ENCODE results near the gene PSMD6. TPM values are rescaled to one million over a fixed set of nuclear protein-coding genes. Genes with fewer than 3 reads are reported as not detected.

Gene PSMD6
- total and polyA plus RNA-seq, 10 of the 15 experiments (the other 5 are each of a cell fraction or from before 2014, with no cell fraction given) = 68.7 to 199 (median 106) TPM

DNA sequence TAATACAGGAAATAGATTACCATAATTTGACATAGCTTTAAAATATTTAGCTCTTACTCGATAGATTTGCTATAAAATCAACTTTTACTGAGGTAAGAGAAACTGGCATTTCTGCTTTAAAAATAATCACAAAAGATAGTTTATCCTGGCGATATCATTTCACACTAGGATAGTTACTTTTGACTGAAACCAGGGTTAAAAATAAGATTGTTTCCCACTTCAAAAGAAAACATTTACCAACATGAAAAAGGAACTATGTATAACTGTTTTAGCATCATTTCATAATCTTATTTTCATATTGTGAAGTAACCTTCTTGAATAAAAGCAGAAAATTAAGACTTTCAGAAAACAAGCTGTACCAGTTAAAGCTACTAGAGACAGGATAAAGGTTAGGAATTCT lies 15.3 kb downstream of the PSMD6 start:
- Histone ChIP-seq H3K4me1 (ENCODE audit: control insufficient read depth, insufficient read depth, low read length) (peaks cover 6% of the 10 kb centered on the region), H3K4me3 (no peak overlapping the region), H3K27me3 (replicated peaks in 1 of 2; ENCODE audit: control insufficient read depth in 2 of 2, insufficient read depth in 2 of 2, low read length in 1 of 2) (no peaks in the 10 kb centered on the region), H3K36me3 (ENCODE audit: control insufficient read depth in 2 of 2, insufficient read depth in 2 of 2, low read length in 1 of 2) (peaks cover 11 to 36% of the 10 kb centered on the region in 2 experiments), H3K9me3 (replicated peaks; ENCODE audit: control insufficient read depth, insufficient read depth, low read length) (no peaks in the 10 kb centered on the region), H2AFZ (ENCODE audit: control insufficient read depth, low read depth, low read length) (no peak overlapping the region), H3K4me2 (ENCODE audit: control insufficient read depth, insufficient read depth) (0 out of 2 replicates have a peak overlapping the region, but pooled peaks have one; percentile 18), H3K79me2 (ENCODE audit: control insufficient read depth, insufficient read depth, low read length) (no peaks in the 10 kb centered on the region), H3K9ac (ENCODE audit: control insufficient read depth, insufficient read depth, low read length) (no peak overlapping the region), H4K20me1 (ENCODE audit: control insufficient read depth, insufficient read depth) (no peaks in the 10 kb centered on the region), H3K27ac (ENCODE audit: control insufficient read depth, insufficient read depth) (peak overlapping the region; percentile 32; the same call in 1 of the 2 replicates)
- RAD21 ChIA-PET (ENCODE audit: unreplicated experiment) = interaction anchor here (0.9 to 2.1 kb wide), 4 partner anchors 13 to 46 kb away, joined by 3 to 7 read pairs (median 4); no protein-coding TSS in a partner anchor
- DNase-seq (ENCODE audit: low read depth, low spot score) (no peak), FAIRE-seq (no peak), ATAC-seq (peak; percentile 19; the same call in 2 of the 3 replicates)
- SMC1A ChIA-PET (ENCODE audit: uncharacterized antibody, unreplicated experiment) = interaction anchor here (0.8 to 2.3 kb wide), 15 partner anchors 9 to 476 kb away, joined by 3 to 11 read pairs (median 5); partner anchors contain the start of gene PSMD6
- 26% methylated on average over 2 of the region's 2 CpGs for WGBS (ENCODE audit: insufficient coverage, insufficient replicate concordance, low lambda C conversion rate, missing lambda C conversion rate)
- no TSS peak for BruUV-seq (replicated peaks)
- POLR2A ChIA-PET = interaction anchor here (0.8 kb wide), 1 partner anchor 15 kb away, joined by 3 read pairs; no protein-coding TSS in a partner anchor
- in situ Hi-C loops (cut with MboI) (no loop called here), intact Hi-C loops (cut with micrococcal nuclease; ENCODE audit: unreplicated experiment) (no loop called here)
- CTCF ChIA-PET = interaction anchor here (0.8 to 4.5 kb wide), 14 partner anchors 10 to 659 kb away, joined by 3 to 36 read pairs (median 5); partner anchors contain the start of gene PSMD6
- TF ChIP-seq, protein P1, sequence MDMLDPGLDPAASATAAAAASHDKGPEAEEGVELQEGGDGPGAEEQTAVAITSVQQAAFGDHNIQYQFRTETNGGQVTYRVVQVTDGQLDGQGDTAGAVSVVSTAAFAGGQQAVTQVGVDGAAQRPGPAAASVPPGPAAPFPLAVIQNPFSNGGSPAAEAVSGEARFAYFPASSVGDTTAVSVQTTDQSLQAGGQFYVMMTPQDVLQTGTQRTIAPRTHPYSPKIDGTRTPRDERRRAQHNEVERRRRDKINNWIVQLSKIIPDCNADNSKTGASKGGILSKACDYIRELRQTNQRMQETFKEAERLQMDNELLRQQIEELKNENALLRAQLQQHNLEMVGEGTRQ (IDR thresholded peaks at IDR 0.05; ENCODE audit: borderline replicate concordance, low read depth, low read length) = no peak
- TF ChIP-seq, protein P2, sequence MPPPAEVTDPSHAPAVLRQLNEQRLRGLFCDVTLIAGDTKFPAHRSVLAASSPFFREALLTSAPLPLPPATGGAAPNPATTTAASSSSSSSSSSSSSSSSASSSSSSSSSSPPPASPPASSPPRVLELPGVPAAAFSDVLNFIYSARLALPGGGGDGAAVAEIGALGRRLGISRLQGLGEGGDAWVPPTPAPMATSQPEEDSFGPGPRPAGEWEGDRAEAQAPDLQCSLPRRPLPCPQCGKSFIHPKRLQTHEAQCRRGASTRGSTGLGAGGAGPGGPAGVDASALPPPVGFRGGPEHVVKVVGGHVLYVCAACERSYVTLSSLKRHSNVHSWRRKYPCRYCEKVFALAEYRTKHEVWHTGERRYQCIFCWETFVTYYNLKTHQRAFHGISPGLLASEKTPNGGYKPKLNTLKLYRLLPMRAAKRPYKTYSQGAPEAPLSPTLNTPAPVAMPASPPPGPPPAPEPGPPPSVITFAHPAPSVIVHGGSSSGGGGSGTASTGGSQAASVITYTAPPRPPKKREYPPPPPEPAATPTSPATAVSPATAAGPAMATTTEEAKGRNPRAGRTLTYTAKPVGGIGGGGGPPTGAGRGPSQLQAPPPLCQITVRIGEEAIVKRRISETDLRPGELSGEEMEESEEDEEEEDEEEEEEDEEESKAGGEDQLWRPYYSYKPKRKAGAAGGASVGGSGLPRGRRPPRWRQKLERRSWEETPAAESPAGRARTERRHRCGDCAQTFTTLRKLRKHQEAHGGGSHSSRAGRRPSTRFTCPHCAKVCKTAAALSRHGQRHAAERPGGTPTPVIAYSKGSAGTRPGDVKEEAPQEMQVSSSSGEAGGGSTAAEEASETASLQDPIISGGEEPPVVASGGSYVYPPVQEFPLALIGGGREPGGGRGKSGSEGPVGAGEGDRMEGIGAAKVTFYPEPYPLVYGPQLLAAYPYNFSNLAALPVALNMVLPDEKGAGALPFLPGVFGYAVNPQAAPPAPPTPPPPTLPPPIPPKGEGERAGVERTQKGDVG (CRISPR knock-in tag; IDR thresholded peaks at IDR 0.05) = no peak
- TF ChIP-seq IRF4 (IDR thresholded peaks at IDR 0.05; ENCODE audit: low read depth, low read length) (no peak), MEF2A (IDR thresholded peaks at IDR 0.05; ENCODE audit: insufficient read depth, low read depth, low read length) (0 out of 2 replicates have a peak, but pooled peaks have one; percentile 56), CBX5 (IDR thresholded peaks at IDR 0.05; ENCODE audit: low read depth) (no peak), MYB (IDR thresholded peaks at IDR 0.05; ENCODE audit: borderline replicate concordance, low read depth, low read length) (no peak), ETV6 (conservative IDR thresholded peaks at IDR 0.05 in 1 of 2, IDR thresholded peaks at IDR 0.05 in 1 of 2; ENCODE audit: borderline replicate concordance in 1 of 2, low read depth in 1 of 2) (peak in 1 of 2 experiments; percentile 42; a peak in 1 of 4 replicates), TCF12 (IDR thresholded peaks at IDR 0.05; ENCODE audit: low read depth, low read length) (no peak), RB1 (IDR thresholded peaks at IDR 0.05; ENCODE audit: borderline replicate concordance) (no peak), CHD4 (IDR thresholded peaks at IDR 0.05) (no peak), TCF7 (IDR thresholded peaks at IDR 0.05; ENCODE audit: borderline replicate concordance) (peak; percentile 59; the same call in 1 of the 2 replicates), IKZF2 (IDR thresholded peaks at IDR 0.05) (no peak), JUND (IDR thresholded peaks at IDR 0.05; ENCODE audit: low read depth, low read length) (no peak)
- TF ChIP-seq, protein P3, sequence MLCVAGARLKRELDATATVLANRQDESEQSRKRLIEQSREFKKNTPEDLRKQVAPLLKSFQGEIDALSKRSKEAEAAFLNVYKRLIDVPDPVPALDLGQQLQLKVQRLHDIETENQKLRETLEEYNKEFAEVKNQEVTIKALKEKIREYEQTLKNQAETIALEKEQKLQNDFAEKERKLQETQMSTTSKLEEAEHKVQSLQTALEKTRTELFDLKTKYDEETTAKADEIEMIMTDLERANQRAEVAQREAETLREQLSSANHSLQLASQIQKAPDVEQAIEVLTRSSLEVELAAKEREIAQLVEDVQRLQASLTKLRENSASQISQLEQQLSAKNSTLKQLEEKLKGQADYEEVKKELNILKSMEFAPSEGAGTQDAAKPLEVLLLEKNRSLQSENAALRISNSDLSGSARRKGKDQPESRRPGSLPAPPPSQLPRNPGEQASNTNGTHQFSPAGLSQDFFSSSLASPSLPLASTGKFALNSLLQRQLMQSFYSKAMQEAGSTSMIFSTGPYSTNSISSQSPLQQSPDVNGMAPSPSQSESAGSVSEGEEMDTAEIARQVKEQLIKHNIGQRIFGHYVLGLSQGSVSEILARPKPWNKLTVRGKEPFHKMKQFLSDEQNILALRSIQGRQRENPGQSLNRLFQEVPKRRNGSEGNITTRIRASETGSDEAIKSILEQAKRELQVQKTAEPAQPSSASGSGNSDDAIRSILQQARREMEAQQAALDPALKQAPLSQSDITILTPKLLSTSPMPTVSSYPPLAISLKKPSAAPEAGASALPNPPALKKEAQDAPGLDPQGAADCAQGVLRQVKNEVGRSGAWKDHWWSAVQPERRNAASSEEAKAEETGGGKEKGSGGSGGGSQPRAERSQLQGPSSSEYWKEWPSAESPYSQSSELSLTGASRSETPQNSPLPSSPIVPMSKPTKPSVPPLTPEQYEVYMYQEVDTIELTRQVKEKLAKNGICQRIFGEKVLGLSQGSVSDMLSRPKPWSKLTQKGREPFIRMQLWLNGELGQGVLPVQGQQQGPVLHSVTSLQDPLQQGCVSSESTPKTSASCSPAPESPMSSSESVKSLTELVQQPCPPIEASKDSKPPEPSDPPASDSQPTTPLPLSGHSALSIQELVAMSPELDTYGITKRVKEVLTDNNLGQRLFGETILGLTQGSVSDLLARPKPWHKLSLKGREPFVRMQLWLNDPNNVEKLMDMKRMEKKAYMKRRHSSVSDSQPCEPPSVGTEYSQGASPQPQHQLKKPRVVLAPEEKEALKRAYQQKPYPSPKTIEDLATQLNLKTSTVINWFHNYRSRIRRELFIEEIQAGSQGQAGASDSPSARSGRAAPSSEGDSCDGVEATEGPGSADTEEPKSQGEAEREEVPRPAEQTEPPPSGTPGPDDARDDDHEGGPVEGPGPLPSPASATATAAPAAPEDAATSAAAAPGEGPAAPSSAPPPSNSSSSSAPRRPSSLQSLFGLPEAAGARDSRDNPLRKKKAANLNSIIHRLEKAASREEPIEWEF (IDR thresholded peaks at IDR 0.05; ENCODE audit: insufficient replicate concordance, low read depth, low read length) = no peak
